ENCODE measurements around the gene PMF1. TPM values are rescaled to one million over a fixed set of nuclear protein-coding genes. Genes with fewer than 3 reads are reported as not detected.

The PMF1 gene
- total RNA-seq, 1 donor from 2014 or later = 26.5 TPM

Small RNA genes lying within 50 kb of the gene (small RNA-seq; reads per million reads assigned to genes)
- not detected for gene RF00568

Other genes starting within 250 kb of the PMF1 start
- 99.5 TPM for gene ARHGEF2, start 234.5 kb upstream of the PMF1 start, total RNA-seq
- 230 TPM for gene SSR2, start 192.1 kb upstream of the PMF1 start, total RNA-seq
- 28.5 TPM for gene UBQLN4, start 159.2 kb upstream of the PMF1 start, total RNA-seq
- gene LAMTOR2, start 158.2 kb upstream of the PMF1 start, total RNA-seq = 36.3 TPM
- gene RAB25, start 151.8 kb upstream of the PMF1 start, total RNA-seq = not detected
- gene MEX3A, start 130.5 kb upstream of the PMF1 start, total RNA-seq = 43.2 TPM
- gene LMNA, start 98.3 kb upstream of the PMF1 start, total RNA-seq = 14.3 TPM
- 22.0 TPM for gene SEMA4A, start 59.4 kb upstream of the PMF1 start, total RNA-seq
- gene SLC25A44, start 18.9 kb upstream of the PMF1 start, total RNA-seq = 8.6 TPM
- gene BGLAP, start 29.2 kb downstream of the PMF1 start, total RNA-seq = not detected
- gene PAQR6, start 35.0 kb downstream of the PMF1 start, total RNA-seq = 7.7 TPM
- 27.3 TPM for gene SMG5, start 69.8 kb downstream of the PMF1 start, total RNA-seq
- 0.41 TPM for gene TMEM79, start 71.3 kb downstream of the PMF1 start, total RNA-seq
- 7.3 TPM for gene GLMP, start 82.7 kb downstream of the PMF1 start, total RNA-seq
- gene VHLL, start 86.3 kb downstream of the PMF1 start, total RNA-seq = 0.82 TPM
- 355 TPM for gene CCT3, start 125.3 kb downstream of the PMF1 start, total RNA-seq
- not detected for gene TSACC, start 125.5 kb downstream of the PMF1 start, total RNA-seq
- not detected for gene RHBG, start 156.2 kb downstream of the PMF1 start, total RNA-seq